GM18951 (cell line): ENCODE results near the gene NUP93.

ENCODE experiments used
- POLR2A ChIP-seq: IDR thresholded peaks from 4 replicates; pipeline ENCODE4 v1.6.1; 2011; ENCODE audit warnings: mild to moderate bottlenecking; ENCODE audit not compliant: insufficient read length, insufficient read depth; ENCODE audit errors: extremely low read depth
- in situ Hi-C: fragments of 300-500 bp; cut with MboI; formaldehyde crosslinking; loops from one replicate; pipeline ENCODE4 v1.12.0; 2022; ENCODE audit warnings: low sequenced_read_pairs, mixed read lengths, inconsistent platforms; ENCODE audit not compliant: unreplicated experiment

Gene NUP93

GRCh38 chr16:56812884-56813283 is 83.0 kb downstream of the NUP93 start:
- in situ Hi-C loops = no loop called here
- TF ChIP-seq POLR2A = no peak

DNA sequence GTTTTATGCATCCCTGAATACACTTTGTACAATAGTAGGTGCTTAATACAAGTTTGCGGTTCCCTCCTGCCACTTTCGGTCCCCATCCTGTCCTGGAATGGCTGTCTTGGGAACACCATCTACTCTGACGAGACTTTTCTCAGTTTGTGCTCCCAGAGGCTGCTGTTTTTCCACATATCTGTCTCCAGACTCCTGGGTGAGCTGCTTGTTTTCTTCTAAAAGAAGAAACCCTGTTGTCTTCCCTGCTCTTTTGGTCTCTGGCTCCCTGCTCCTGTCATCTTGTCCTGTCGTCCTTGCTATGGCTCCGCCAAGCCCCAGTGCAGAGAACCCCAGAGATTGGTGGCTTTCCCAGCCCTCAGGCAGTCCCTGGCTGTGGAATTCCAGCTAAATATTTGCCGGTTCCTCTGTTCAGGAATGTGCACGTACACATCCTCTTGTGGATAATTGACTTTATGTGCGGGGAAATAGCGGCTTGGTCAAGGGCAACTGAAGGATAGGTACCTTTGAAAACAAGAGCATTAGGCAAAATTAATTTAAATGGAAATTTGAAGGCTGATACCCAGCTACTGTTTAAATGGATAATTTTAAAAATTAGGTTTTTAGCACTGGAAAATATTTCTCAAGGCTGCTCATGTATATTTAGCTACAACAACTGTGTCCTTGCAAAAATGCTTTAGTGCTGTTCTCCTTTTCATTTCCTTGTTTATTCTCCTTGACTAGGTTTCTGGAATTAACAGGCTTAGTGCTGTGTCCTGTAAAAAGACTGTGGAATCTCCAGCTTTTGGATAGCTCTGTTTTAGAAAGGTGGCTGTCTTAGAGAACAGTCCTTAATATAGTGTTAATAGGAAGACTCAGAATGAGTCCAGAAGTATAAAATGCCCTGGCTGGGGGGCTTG is 84.9 kb downstream of the NUP93 start:
- no peak for TF ChIP-seq POLR2A
- in situ Hi-C loops = no loop called here

DNA sequence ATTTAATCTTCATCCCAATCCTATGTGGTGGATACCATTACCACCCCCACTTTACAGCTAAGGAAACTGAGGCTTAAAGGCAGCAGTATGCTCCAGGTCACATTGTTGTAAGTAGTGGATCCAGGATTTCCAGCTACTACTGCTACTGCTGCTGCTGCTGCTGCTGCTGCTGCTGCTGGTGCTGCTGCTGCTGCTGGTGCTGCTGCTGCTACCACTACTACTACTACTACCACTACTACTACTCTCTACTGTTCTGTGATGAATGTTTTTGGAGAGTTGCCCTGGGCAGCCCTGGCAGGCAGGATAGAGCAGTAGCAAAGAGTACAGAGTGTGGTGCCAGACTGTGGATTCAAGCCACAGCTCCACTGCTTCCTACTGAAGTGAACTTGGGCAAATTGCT is 85.8 kb downstream of the NUP93 start:
- in situ Hi-C loops = no loop called here
- no peak for TF ChIP-seq POLR2A

- in situ Hi-C loops = no loop called here
- TF ChIP-seq POLR2A = no peak
Measured at GRCh38 chr16:56817056-56817455, 87.1 kb downstream of the NUP93 start.

DNA sequence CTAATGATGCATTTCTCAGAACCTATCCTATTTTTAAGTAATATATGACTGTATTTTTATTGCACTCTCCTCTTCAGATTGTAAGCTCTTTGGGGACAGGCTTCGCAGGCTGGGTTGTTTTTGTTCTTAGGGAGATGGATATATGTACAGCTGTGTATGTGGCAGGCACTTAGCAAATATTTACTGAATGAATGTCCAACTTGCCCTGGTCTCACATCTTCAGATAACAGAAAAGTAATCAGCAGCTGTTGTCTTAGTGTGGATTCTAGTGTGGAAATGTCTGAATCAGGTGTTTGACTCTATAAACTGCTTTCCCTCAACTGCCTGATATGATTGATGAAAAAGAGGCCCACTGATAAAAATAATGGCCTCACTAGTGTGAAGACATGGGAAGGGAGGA is 88.0 kb downstream of the NUP93 start:
- TF ChIP-seq POLR2A = no peak
- in situ Hi-C loops = no loop called here

DNA sequence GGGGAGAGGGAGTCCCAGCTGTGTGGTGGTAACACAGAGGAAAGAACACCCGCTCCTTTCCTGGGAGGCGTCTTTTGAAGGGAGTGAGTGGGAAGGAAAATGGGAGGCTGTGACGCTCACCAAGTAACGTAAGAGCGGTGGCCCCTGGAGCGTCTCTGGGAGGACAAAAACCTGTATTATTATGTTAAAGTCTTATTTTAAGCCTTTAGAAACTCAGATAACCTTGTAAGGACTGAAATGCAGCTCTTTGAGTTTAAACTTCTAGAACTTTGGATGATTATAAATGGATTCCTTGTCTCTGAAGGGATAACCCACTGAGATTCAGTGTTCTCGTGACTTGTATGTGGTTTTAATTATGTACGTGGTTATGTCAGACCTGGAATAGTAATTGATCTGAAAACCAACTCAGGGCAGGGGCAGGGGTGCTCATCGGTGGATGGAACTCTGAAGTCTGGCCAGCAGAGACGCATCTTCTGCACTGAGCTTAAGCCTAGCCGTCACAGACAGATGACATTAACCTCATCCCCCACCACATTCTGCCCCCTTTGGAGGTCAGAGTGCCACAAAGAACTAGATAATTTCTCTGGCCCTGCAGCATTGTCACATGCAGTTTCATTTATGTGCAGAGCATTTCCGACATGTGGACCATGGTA is 93.3 kb downstream of the NUP93 start:
- TF ChIP-seq POLR2A = no peak
- in situ Hi-C loops = no loop called here

DNA sequence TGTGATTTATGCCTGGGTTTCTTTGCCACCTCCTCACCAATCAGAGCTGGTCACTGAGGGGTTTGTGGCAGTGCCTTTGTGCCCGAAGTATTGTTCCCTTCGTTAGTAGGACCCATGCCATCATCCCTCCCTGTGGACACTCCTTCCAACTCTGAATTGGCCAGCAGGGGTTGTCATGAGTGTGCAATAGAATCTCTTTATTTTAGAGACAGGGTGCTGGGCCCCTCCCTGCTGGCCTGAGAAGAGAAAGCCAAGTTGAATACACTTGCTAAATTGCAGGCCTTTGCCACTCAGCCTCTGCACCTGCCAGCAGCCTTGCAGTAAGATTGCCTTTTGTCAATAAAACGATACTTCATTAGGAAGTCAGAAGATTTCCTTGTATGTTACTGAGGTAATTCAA is 94.4 kb downstream of the NUP93 start:
- in situ Hi-C loops = no loop called here
- TF ChIP-seq POLR2A = no peak

GRCh38 chr16:56824804-56825203 is 94.9 kb downstream of the NUP93 start:
- in situ Hi-C loops = no loop called here
- TF ChIP-seq POLR2A = no peak

- no peak for TF ChIP-seq POLR2A
- in situ Hi-C loops = no loop called here
Measured at GRCh38 chr16:56825826-56826225, 95.9 kb downstream of the NUP93 start.

DNA sequence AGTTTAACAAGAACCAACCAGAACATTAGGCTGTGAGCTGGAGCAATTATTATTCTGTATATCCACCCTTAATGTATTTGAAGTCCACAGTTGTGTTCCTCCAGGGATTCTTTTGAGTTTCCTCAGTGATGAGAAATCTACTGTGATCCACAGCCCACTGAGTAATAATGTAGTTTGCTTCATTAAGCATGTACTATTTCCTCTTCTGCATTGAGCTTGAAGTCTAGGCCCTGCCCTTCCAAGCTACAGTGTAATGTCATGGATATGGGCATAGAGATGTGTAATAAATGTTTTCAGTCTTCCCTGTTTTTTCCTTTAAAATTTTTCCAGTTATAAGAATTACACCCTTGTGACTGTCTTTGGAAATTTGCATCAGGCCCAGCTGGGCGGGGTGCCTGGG is 98.7 kb downstream of the NUP93 start:
- no peak for TF ChIP-seq POLR2A
- in situ Hi-C loops = no loop called here

DNA sequence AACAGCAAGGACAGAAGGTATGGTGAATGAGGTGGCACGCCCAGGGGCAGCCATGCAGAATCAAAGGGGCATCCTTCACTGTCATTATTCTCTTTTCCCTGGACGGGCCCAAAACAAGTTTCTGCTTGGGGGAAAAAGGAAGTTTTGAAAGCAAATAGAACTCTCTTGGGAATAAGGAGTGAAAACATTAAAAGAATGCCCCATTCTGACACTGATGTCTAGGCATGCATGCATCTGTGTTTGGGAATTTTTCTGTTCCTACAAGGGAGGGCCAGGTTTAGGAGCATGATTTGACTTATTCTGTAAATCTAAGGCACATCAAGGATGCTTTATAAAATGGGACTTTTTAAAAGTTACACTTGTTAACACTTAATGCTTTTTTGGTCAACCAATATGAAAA is 100.7 kb downstream of the NUP93 start:
- in situ Hi-C loops = no loop called here
- no peak for TF ChIP-seq POLR2A

DNA sequence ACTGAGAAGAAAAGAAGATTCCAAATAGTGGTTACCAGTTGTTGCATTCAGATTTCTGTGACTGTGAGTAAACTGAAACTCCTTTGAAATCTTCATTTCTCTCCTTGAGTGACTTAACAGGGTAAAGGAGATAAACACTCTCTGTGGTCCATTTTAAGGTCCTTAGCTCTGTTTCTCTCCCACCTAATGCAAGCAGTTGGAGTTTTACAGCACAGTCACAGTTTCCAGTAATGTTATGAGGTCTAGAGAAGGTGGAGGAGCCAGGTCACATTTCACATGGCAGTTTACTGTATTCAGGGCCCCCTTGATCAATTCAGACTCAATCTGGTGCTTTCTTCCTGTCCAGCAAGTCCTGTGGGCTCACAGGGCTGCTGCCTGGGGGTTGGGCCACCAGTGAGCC is 102.8 kb downstream of the NUP93 start:
- in situ Hi-C loops = no loop called here

GRCh38 chr16:56833243-56833970 is 103.5 kb downstream of the NUP93 start:
- in situ Hi-C loops = no loop called here
- no peak for TF ChIP-seq POLR2A

More for the DNA sequence above, 102.8 kb downstream of the NUP93 start:
- no peak for TF ChIP-seq POLR2A
